ENCODE measurements around the gene CUX1.

GRCh38 chr7:102146122-102146521 is 328.7 kb downstream of the CUX1 start:
- TF ChIP-seq EZH2 (IDR thresholded peaks at IDR 0.05; ENCODE audit: borderline replicate concordance, low read depth, low read length, severe bottlenecking) = no peak
- no peak for TF ChIP-seq CTCF (IDR thresholded peaks at IDR 0.05; ENCODE audit: borderline replicate concordance, extremely low read depth, low read length, poor library complexity, severe bottlenecking)
